HL-60 (cell line): ENCODE data around the gene IRF7.

Experiments used
- DNase-seq, 2 experiments: peaks; one replicate each; pipeline ENCODE4 v3.0.0-alpha.2; 2010 to 2020; ENCODE audit warnings: low read depth in 1 of 2, low spot score in 1 of 2
- H3K27ac ChIP-seq: fragments of 250-450 bp; sonication (Bioruptor Pico); replicated peaks from 2 replicates; pipeline ENCODE4 v1.5.1; 2020; ENCODE audit warnings: mild to moderate bottlenecking, moderate library complexity
- H3K27me3 ChIP-seq: fragments of 250-450 bp; sonication (Bioruptor Pico); 2 replicates; pipeline ENCODE4 v1.5.1; 2021; ENCODE audit warnings: mild to moderate bottlenecking, moderate library complexity; ENCODE audit not compliant: insufficient read depth, poor library complexity, severe bottlenecking
- H3K4me3 ChIP-seq: replicated peaks from 2 replicates; pipeline ENCODE4 v1.5.1; 2011; ENCODE audit warnings: mild to moderate bottlenecking, control low read depth, low read length; ENCODE audit not compliant: insufficient read depth
- GABPA ChIP-seq: IDR thresholded peaks from 2 replicates; pipeline ENCODE4 v1.6.1; 2012; ENCODE audit warnings: low read depth
- POLR2AphosphoS5 ChIP-seq: IDR thresholded peaks from 2 replicates; pipeline ENCODE4 v1.6.1; 2012; ENCODE audit warnings: low read depth
- SPI1 ChIP-seq: IDR thresholded peaks from 2 replicates; pipeline ENCODE4 v1.6.1; 2012; ENCODE audit warnings: low read depth, mild to moderate bottlenecking, borderline replicate concordance
- TF ChIP-seq, protein P1 (sequence below): IDR thresholded peaks from one replicate; pipeline ENCODE4 v1.5.1; 2011; ENCODE audit warnings: low read length, control low read depth, inconsistent platforms; ENCODE audit not compliant: insufficient read depth
- TF ChIP-seq, protein P2 (sequence below): IDR thresholded peaks from 2 replicates; pipeline ENCODE4 v1.6.1; 2012; ENCODE audit warnings: low read depth; ENCODE audit not compliant: insufficient replicate concordance

Gene IRF7

DNA sequence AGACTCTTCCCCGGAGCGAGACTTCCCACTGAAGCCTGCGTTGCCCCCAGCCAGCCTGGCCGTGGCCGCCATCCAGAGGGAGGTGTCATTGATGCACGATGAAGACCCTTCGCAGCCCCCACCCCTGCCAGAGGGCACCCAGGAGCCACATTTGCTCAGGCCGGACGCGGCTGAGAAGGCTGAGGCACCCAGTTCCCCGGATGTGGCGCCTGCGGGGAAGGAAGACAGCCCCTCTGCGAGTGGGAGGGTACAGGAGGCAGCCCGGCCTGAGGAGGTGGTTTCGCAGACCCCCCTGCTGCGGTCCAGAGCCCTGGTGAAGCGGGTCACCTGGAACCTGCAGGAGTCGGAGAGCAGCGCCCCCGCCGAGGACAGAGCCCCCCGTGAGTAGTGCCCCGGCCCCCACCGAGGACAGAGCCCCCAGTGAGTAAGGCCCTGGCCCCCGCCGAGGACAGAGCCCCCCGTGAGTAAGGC, 6.4 kb downstream of the IRF7 start:
- no peaks in the 10 kb centered on the region for H3K27me3 ChIP-seq
- no peak for DNase-seq
- no peak overlapping the region for H3K27ac ChIP-seq
- TF ChIP-seq, protein P1, sequence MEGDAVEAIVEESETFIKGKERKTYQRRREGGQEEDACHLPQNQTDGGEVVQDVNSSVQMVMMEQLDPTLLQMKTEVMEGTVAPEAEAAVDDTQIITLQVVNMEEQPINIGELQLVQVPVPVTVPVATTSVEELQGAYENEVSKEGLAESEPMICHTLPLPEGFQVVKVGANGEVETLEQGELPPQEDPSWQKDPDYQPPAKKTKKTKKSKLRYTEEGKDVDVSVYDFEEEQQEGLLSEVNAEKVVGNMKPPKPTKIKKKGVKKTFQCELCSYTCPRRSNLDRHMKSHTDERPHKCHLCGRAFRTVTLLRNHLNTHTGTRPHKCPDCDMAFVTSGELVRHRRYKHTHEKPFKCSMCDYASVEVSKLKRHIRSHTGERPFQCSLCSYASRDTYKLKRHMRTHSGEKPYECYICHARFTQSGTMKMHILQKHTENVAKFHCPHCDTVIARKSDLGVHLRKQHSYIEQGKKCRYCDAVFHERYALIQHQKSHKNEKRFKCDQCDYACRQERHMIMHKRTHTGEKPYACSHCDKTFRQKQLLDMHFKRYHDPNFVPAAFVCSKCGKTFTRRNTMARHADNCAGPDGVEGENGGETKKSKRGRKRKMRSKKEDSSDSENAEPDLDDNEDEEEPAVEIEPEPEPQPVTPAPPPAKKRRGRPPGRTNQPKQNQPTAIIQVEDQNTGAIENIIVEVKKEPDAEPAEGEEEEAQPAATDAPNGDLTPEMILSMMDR = no peak
- no peak for TF ChIP-seq POLR2AphosphoS5
- TF ChIP-seq, protein P2, sequence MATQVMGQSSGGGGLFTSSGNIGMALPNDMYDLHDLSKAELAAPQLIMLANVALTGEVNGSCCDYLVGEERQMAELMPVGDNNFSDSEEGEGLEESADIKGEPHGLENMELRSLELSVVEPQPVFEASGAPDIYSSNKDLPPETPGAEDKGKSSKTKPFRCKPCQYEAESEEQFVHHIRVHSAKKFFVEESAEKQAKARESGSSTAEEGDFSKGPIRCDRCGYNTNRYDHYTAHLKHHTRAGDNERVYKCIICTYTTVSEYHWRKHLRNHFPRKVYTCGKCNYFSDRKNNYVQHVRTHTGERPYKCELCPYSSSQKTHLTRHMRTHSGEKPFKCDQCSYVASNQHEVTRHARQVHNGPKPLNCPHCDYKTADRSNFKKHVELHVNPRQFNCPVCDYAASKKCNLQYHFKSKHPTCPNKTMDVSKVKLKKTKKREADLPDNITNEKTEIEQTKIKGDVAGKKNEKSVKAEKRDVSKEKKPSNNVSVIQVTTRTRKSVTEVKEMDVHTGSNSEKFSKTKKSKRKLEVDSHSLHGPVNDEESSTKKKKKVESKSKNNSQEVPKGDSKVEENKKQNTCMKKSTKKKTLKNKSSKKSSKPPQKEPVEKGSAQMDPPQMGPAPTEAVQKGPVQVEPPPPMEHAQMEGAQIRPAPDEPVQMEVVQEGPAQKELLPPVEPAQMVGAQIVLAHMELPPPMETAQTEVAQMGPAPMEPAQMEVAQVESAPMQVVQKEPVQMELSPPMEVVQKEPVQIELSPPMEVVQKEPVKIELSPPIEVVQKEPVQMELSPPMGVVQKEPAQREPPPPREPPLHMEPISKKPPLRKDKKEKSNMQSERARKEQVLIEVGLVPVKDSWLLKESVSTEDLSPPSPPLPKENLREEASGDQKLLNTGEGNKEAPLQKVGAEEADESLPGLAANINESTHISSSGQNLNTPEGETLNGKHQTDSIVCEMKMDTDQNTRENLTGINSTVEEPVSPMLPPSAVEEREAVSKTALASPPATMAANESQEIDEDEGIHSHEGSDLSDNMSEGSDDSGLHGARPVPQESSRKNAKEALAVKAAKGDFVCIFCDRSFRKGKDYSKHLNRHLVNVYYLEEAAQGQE = no peak
- TF ChIP-seq GABPA = no peak
- no peak for TF ChIP-seq SPI1
- H3K4me3 ChIP-seq = no peak overlapping the region

- Histone ChIP-seq H3K27me3 (no peaks in the 10 kb centered on the region), H3K4me3 (no peak overlapping the region), H3K27ac (no peak overlapping the region)
- DNase-seq = no peak
- TF ChIP-seq, protein P1 = no peak
- TF ChIP-seq POLR2AphosphoS5 (no peak), SPI1 (no peak), GABPA (no peak)
- TF ChIP-seq, protein P2 = no peak
These were observed 6.9 kb downstream of the IRF7 start for GRCh38 chr11:608791-609251.

DNA sequence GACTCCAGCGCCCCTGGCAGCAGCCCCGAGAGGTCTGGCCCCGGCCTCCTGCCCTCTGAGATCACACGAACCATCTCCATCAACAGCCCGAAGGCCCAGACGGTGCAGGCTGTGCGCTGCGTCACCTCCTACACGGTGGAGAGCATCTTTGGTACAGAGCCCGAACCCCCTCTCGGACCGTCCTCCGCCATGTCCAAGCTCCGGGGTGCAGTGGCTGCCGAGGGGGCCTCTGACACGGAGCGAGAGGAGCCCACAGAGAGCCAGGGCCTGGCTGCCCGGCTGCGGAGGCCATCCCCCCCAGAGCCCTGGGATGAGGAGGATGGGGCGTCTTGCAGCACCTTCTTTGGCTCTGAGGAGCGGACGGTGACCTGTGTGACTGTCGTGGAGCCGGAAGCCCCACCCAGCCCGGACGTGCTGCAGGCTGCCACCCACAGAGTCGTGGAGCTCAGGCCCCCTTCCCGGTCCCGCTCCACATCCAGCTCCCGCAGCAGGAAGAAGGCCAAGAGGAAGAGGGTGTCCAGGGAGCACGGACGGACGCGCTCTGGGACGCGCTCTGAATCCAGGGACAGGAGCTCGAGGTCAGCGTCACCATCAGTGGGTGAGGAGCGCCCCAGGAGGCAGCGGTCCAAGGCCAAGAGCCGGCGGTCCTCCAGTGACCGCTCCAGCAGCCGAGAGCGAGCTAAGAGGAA, 7.6 kb downstream of the IRF7 start:
- no peak for DNase-seq
- no peak for TF ChIP-seq GABPA
- TF ChIP-seq, protein P2 = no peak
- TF ChIP-seq POLR2AphosphoS5 = no peak; the same call in 1 of the 2 replicates
- TF ChIP-seq, protein P1 = no peak
- no peak for TF ChIP-seq SPI1
- H3K4me3 ChIP-seq = no peak overlapping the region
- H3K27me3 ChIP-seq = no peaks in the 10 kb centered on the region
- H3K27ac ChIP-seq = no peak overlapping the region
